GM12872 (cell line): Measurements from ENCODE around the gene CLK3.
A peak's percentile ranks its signal among the peaks of the same experiment; 100 is the strongest.

ENCODE experiments used
- TF ChIP-seq, protein P1 (sequence below): IDR thresholded peaks from 3 replicates; pipeline ENCODE4 v1.5.1; 2011; ENCODE audit warnings: low read depth, mild to moderate bottlenecking, low read length, moderate library complexity; ENCODE audit not compliant: insufficient read depth

CLK3 gene

DNA sequence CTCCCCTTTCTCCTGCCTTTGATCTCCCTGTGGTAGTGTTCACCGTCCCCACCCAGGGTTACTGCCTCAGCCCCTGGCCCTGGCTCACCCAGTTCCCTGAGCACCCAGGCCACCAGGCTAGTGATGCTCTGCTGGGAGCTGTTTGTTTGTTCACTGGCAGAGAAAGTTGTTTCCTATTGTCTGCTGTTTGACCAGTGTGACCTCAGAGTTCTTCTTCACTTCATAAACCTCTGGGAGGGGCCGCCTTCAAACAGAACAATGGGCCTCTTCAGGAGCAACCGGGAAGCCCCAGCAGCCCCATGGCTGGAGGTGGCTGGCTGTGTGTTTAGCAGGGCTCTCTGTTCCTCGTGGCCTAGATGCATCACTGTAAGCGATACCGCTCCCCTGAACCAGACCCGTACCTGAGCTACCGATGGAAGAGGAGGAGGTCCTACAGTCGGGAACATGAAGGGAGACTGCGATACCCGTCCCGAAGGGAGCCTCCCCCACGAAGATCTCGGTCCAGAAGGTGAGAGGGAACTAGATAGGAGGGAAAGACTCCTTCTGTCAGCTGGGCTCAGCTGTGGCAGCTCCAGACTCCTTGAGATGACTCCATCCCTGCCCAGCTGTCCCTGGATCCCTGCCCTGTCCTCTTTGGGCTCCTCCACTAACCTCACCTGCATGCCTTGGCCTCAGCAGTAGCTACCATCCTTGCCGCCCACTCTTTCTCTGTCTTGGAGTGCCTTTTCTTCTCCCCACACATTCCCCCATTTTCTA lies 3.4 kb downstream of the CLK3 start:
- TF ChIP-seq, protein P1, sequence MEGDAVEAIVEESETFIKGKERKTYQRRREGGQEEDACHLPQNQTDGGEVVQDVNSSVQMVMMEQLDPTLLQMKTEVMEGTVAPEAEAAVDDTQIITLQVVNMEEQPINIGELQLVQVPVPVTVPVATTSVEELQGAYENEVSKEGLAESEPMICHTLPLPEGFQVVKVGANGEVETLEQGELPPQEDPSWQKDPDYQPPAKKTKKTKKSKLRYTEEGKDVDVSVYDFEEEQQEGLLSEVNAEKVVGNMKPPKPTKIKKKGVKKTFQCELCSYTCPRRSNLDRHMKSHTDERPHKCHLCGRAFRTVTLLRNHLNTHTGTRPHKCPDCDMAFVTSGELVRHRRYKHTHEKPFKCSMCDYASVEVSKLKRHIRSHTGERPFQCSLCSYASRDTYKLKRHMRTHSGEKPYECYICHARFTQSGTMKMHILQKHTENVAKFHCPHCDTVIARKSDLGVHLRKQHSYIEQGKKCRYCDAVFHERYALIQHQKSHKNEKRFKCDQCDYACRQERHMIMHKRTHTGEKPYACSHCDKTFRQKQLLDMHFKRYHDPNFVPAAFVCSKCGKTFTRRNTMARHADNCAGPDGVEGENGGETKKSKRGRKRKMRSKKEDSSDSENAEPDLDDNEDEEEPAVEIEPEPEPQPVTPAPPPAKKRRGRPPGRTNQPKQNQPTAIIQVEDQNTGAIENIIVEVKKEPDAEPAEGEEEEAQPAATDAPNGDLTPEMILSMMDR: no peak

- TF ChIP-seq, protein P1: no peak
Observed at GRCh38 chr15:74619916-74620635, 4.4 kb downstream of the CLK3 start.

DNA sequence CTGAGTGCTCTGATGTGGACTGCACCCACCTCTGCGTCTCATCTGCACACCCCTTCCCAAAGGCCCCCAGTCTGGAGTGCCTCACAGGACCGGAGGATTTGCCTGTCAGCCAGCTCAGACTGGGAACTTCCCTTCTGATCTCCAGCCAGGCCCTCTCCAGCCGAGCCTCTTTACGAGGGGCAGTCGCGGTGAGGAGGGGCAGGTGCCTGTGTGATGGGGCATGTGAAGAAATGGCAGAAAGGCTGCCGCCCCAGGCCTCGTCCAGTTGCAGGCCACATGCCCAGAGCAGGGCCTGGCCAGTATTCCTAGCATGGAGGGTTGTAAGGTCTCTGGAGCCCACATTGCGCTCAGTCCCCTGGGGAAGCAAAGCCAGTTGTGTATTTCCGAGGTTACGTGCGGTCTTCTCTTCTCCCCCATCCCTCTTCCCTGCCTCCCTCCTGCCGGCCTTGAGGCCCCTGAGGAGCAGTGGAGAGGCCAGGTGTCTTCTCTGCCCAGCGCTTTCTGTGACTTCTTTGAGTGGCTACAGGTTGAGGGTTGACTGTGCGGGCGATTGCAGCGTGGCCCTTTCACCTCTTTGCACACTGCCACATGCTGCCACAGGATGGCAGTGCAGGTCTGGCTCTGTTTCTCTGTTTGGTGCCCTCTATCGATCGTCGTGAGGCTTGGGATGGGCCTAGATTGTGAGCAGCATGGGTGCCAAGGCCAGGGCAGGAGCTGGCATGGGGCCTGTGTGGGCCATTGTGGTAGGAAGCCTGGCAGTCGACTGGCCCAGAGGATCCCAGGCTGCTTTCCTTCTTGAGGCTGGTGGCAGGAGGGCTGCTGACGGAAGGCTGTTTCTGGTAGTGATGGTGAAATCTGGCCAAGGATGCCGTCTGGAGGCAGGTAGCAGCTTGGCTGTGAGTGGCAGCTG lies 5.3 kb downstream of the CLK3 start:
- TF ChIP-seq, protein P1: peak; percentile 100

DNA sequence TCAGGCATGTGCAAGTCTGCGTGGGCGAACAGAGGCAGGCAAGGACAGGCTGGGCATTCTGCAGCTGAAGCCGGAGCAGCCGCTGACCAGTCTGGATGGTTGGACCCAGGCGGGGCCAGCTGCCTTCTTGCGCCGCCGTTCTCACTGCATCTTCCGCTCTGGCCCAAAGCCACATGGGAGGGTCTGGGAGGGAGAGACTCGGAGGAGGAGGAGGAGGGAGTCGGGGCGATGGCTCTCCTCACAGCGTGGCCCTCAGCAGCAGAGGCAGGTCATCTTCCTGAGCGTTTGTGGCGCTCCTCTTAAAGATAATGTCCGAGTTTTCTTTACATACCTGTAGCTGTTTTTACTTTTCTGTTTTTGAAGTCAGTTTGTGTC lies 5.9 kb downstream of the CLK3 start:
- TF ChIP-seq, protein P1: no peak

GRCh38 chr15:74621936-74622335 lies 6.3 kb downstream of the CLK3 start:
- TF ChIP-seq, protein P1: no peak

DNA sequence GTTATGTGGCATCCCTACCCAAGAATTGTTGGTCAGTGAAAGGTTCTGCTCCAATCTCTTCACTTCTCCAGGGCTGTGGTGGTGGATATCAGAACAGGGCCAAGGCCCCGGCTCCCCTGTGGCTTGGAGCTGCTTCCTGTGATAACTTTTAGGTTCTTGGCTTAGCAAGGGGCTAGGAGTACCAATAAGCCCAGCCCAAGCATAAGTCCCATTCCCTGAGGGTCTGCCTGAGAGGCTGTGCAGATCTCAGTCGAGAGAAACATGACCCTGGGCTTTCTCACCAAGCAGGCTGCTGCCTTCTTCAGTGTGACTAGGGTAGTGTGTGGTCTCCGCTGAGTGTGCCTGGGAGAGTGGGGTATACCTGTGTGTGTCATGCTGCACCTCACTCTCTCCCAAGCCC lies 7.1 kb downstream of the CLK3 start:
- TF ChIP-seq, protein P1: no peak

DNA sequence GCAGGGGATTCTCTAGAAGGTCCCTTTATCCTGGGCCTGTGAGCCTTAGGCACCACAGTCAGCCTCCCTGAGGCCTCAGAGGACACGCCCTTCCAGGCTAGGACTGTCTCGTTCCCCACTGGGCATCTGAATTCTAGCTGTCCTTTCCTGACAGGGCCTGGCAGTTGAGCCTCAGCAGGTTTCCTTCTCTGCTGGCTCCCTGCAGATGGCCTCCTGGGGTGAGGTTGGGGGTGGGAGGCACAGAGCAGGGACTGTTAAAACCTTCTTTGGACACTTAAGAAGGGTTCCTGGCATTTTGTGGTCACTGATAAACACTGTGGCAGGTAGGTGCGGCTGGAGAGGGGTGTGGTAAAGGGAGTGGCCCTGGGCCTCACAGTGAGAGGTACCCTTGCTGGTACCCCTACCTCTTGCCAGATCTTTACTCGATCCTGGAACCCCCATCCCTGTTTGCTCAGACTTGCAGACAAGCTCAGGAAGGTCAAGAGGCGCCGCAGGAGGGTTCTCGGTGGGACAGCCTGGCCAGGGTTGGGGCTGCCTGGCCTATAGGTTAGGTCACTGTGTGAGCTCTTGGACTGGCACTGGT lies 8.5 kb downstream of the CLK3 start:
- TF ChIP-seq, protein P1: no peak
